ENCODE measurements around the gene RPUSD1. TPM values are rescaled to one million over a fixed set of nuclear protein-coding genes. Genes with fewer than 3 reads are reported as not detected.
"Not testable (repeated sequence)": the region's sequence is repeated elsewhere in the genome, so short reads cannot be mapped to it uniquely, and the experiment has no call there.

The RPUSD1 gene
- total RNA-seq, 1 donor from 2014 or later = 16.3 TPM

GRCh38 chr16:768428-768827, 19.8 kb downstream of the RPUSD1 start:
- no peak for DNase-seq (ENCODE audit: low read depth in 2 of 2)

GRCh38 chr16:767743-768235, 20.4 kb downstream of the RPUSD1 start:
- no peak for DNase-seq (ENCODE audit: low read depth in 2 of 2)

- DNase-seq (ENCODE audit: low read depth in 2 of 2) = no peak
These were observed 21.2 kb downstream of the RPUSD1 start for GRCh38 chr16:766820-767640.

DNA sequence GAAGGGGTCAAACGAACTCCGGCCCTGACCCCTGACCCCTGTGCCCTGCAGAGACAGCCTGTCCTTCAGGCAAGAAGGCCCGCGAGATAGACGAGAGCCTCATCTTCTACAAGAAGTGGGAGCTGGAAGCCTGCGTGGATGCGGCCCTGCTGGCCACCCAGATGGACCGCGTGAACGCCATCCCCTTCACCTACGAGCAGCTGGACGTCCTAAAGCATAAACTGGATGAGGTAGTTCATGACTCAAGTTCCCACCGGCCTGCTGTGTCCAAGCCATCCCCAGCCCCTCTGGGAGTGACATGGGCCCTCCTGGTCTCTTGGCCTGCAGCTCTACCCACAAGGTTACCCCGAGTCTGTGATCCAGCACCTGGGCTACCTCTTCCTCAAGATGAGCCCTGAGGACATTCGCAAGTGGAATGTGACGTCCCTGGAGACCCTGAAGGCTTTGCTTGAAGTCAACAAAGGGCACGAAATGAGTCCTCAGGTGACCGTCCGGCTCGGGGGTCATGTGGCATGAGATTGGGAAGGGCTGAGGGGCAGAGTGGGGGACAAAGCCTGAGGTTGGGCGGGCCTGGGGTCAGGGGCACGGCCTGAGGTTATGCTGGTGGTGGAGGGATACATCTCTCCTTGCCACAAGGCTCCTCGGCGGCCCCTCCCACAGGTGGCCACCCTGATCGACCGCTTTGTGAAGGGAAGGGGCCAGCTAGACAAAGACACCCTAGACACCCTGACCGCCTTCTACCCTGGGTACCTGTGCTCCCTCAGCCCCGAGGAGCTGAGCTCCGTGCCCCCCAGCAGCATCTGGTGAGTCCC, 22.0 kb downstream of the RPUSD1 start:
- no peak for DNase-seq (ENCODE audit: low read depth in 2 of 2)

GRCh38 chr16:765488-765865, 22.7 kb downstream of the RPUSD1 start:
- DNase-seq (ENCODE audit: low read depth in 2 of 2) = no peak

GRCh38 chr16:764848-765487, 23.2 kb downstream of the RPUSD1 start:
- no peak for DNase-seq (ENCODE audit: low read depth in 2 of 2)

DNA sequence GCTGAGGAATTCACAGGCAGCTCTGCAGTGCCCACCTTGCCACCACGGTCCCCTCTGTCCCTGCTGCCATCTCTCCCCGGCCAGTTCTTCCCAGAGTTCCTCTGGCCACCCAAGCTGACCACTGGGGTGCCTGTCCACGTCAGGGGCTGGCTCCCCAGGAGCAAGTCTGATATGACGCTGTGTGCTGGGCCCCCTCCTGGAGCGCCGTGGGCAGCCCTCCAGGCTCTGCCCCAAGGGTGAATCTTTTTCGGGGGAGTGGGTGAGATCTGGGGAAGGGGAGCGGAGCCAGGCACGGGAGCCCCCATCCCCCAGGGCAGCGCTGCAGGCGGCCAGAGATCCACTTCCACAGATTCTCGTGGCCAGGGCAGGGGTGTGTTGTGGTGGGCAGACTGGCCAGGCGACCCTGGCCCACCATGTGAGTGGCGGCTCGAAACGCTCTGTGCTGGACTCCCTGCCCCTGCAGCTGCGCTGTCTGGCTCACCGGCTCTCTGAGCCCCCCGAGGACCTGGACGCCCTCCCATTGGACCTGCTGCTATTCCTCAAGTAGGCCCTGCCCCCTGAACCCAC, 23.9 kb downstream of the RPUSD1 start:
- no peak for DNase-seq (ENCODE audit: low read depth in 2 of 2)

DNA sequence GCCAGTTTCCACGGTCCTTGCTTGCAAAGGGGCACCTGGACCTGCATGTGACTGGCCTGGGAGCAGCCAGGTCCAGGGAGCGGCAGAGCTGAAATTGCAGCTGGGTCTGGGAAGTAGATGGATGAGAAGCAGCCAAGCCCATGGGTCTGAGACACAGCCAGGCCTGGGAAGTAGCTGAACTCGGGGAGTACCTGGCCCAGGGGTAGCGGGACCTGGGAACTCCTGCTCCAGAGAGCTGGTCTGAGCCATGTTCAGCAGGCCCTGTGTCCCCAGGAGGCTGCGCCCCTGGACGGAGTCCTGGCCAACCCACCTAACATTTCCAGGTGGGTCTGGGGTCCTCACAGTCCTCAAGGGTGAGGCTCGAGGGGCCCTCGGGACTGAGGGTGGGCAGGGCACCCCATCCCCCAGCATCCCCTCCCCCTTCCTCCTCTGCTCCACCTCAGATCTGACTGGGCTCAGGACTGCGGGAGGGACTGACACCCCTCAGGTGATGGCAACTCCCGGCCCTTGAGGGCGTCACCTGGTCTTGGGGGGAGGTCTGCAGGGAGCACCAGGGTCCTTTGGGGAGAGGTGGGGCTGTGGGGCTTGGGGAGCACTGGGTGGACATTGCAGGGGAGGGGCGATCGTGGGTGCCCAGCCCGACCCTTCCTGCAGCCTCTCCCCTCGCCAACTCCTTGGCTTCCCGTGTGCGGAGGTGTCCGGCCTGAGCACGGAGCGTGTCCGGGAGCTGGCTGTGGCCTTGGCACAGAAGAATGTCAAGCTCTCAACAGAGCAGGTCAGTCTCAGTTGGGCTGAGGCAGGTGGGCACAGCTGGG, 24.6 kb downstream of the RPUSD1 start:
- DNase-seq (ENCODE audit: low read depth in 2 of 2) = no peak

DNA sequence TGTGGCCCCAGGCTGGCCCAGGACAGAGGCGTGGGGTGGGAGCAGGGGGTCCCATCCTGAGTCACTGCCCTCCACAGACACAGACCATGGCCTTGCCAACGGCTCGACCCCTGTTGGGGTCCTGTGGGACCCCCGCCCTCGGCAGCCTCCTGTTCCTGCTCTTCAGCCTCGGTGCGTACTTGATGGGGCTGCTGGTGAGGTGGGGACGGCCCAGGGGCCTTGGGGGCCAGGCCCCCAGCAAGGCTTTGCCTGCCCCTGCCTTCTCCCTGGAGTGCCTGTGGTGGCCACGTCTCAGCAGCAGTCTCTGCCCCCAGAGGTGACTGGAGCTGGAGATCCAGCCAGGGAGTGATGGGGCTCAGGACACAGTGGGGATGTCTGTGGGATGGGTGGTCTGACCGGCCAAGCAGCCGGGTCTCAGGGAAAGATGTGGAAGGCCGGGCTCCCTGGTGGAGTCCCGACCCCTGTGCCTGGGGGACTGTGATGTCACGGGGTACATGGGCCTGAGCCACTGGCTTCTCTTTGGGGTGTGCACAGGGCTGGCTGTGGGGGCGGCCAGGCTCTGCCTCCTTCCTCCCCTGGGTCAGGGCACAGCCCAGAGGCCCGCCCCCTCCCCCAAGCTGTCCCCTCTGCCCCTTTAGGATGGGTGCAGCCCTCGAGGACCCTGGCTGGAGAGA, 25.4 kb downstream of the RPUSD1 start:
- no peak for DNase-seq (ENCODE audit: low read depth in 2 of 2)

- DNase-seq (ENCODE audit: low read depth in 2 of 2) = no peak
These were observed 26.3 kb downstream of the RPUSD1 start for GRCh38 chr16:761625-762513.

DNA sequence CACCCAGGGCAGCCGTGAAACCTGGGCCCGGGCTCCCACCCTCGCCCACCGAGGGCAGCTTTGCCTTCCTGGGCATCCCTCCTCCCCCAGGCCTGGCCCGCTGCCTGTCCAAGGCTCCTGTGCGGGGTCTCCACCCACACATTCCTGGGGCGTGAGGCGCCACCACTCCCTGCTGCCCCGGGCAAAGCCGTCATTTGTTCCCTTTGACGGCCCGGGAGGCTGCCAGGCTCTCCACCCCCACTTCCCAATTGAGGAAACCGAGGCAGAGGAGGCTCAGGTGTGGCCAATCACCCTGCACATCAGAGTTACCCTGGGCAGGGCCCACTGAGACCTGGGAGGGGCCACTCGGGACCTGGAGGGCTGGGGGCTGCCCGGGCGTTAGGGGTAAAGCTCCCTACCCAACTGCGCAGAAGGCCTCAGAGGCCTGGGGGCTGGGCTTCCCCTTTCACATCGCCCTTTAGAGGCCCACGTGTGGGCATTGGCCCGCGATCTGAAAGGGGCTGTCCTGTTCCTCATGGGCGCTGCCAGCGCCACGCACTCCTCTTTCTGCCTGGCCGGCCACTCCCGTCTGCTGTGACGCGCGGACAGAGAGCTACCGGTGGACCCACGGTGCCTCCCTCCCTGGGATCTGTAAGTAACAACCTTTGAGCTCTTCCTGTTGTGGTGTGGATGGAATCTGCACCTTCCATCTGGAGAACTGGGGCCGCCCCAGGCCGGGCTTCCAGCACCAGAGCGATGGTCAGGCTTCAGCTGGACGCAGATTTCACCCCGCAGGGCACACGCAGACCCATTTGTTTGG, 27.4 kb downstream of the RPUSD1 start, which contains the start of gene MSLN:
Gene MSLN, plus strand, starts transcription at position 190 of the 799 bp plus-strand sequence. CDS start 1,947 bp downstream, outside the sequence.
- no peak for DNase-seq (ENCODE audit: low read depth in 2 of 2)

GRCh38 chr16:760065-760464, 28.1 kb downstream of the RPUSD1 start:
- no peak for DNase-seq (ENCODE audit: low read depth in 2 of 2)

GRCh38 chr16:759110-759910, 28.9 kb downstream of the RPUSD1 start:
- DNase-seq (ENCODE audit: low read depth in 2 of 2) = no peak

- DNase-seq (ENCODE audit: low read depth in 2 of 2) = no peak
These were observed 31.8 kb downstream of the RPUSD1 start for GRCh38 chr16:756428-756827.

- no peak for DNase-seq (ENCODE audit: low read depth in 2 of 2)
These were observed 33.5 kb downstream of the RPUSD1 start for GRCh38 chr16:754656-755055.

- DNase-seq (ENCODE audit: low read depth in 2 of 2) = not testable (repeated sequence)
These were observed 34.0 kb downstream of the RPUSD1 start for GRCh38 chr16:754121-754607.

DNA sequence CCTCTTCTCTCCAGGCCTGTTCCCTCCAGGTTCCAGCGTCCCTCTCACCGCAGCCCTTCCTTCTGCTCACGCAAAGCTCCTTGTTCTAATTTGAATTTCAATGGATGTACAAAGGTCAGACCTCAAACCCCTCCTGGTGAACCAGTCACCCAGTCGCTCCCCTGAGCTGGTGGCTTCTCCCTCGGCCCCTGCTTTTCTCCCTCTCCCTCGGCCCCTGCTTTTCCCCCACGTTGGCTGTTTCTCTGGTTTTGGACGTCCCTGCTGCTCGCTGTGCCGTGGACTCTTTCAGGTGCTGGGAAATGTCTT, 36.2 kb downstream of the RPUSD1 start:
- DNase-seq (ENCODE audit: low read depth in 2 of 2) = no peak
